PC-3 (cell line): ENCODE measurements around the gene STPG3. TPM values are rescaled to one million over a fixed set of nuclear protein-coding genes. Genes with fewer than 3 reads are reported as not detected.
A peak's percentile ranks its signal among the peaks of the same experiment; 100 is the strongest.

Experiments
- ATAC-seq: fragments of 200-7000 bp; cut with Tn5 transposase; 2 replicates; pipeline ENCODE4 v1.9.1; 2020; ENCODE audit warnings: mild to moderate bottlenecking, moderate library complexity
- BruUV-seq: library from RNA; stranded (reverse); fragments of 400-500 nt; replicated peaks from 2 replicates; lab custom pipeline; 2021; lab: Mats Ljungman, UMichigan
- CTCF ChIA-PET: fragments of 300-600 bp; sonication (Branson Sonifier 250); formaldehyde crosslinking; loops from one replicate; lab custom pipeline; 2022; ENCODE audit warnings: antibody characterized with exemption; lab: Charles Lee
- POLR2A ChIA-PET: fragments of 300-600 bp; sonication (Branson Sonifier 250); formaldehyde crosslinking; loops from one replicate; lab custom pipeline; 2022; ENCODE audit warnings: antibody characterized with exemption; ENCODE audit not compliant: unreplicated experiment; lab: Charles Lee
- DNase-seq: peaks from one replicate; pipeline ENCODE4 v3.0.0-alpha.2; 2015
- H2AFZ ChIP-seq: fragments of 300-600 bp; sonication (generic); 2 replicates; pipeline ENCODE4 v1.6.0; 2016; ENCODE audit warnings: antibody characterized with exemption, low read length
- H3F3A ChIP-seq: fragments of 300-600 bp; sonication (generic); one replicate; pipeline ENCODE4 v1.6.0; 2017; ENCODE audit warnings: antibody characterized with exemption, low read length, control low read depth, mild to moderate bottlenecking; ENCODE audit not compliant: unreplicated experiment
- H3K27ac ChIP-seq: fragments of 300-600 bp; sonication (generic); 2 replicates; pipeline ENCODE4 v1.5.1; 2016; ENCODE audit warnings: mild to moderate bottlenecking, low read length
- H3K27me3 ChIP-seq: fragments of 300-600 bp; sonication (generic); 2 replicates; pipeline ENCODE4 v1.6.1; 2016; ENCODE audit warnings: low read length, mixed read lengths
- H3K36me3 ChIP-seq: fragments of 300-600 bp; sonication (generic); 2 replicates; pipeline ENCODE4 v1.6.1; 2016; ENCODE audit warnings: low read depth, mixed run types, low read length, mixed read lengths
- H3K4me1 ChIP-seq: fragments of 300-600 bp; sonication (generic); 2 replicates; pipeline ENCODE4 v1.5.1; 2016; ENCODE audit warnings: low read length; ENCODE audit not compliant: insufficient read depth
- H3K4me2 ChIP-seq: fragments of 300-600 bp; sonication (generic); 2 replicates; pipeline ENCODE4 v1.6.0; 2016; ENCODE audit warnings: low read length
- H3K4me3 ChIP-seq: fragments of 300-600 bp; sonication (generic); 2 replicates; pipeline ENCODE4 v1.5.1; 2016; ENCODE audit warnings: mild to moderate bottlenecking, low read length, mixed read lengths
- H3K79me2 ChIP-seq: fragments of 300-600 bp; sonication (generic); 2 replicates; pipeline ENCODE4 v1.6.1; 2017; ENCODE audit warnings: low read length, mixed read lengths
- H3K9ac ChIP-seq: fragments of 300-600 bp; sonication (generic); 2 replicates; pipeline ENCODE4 v1.6.0; 2016; ENCODE audit warnings: mild to moderate bottlenecking, low read length
- H3K9me2 ChIP-seq: fragments of 300-600 bp; sonication (generic); replicated peaks from 2 replicates; pipeline ENCODE4 v1.6.1; 2016; ENCODE audit warnings: mixed run types, low read length, mixed read lengths
- H3K9me3 ChIP-seq: fragments of 300-600 bp; sonication (generic); 2 replicates; pipeline ENCODE4 v1.6.1; 2016; ENCODE audit warnings: low read length, mixed read lengths
- H4K20me1 ChIP-seq: fragments of 300-600 bp; sonication (generic); 2 replicates; pipeline ENCODE4 v1.6.1; 2016; ENCODE audit warnings: low read length, mixed read lengths
- EZH2 ChIP-seq: fragments of 300-600 bp; sonication (generic); IDR thresholded peaks from one replicate; pipeline ENCODE4 v1.6.1; 2017; ENCODE audit warnings: antibody characterized with exemption, mild to moderate bottlenecking, low read length; ENCODE audit not compliant: unreplicated experiment
- EZH2phosphoT487 ChIP-seq: fragments of 300-600 bp; sonication (generic); IDR thresholded peaks from 2 replicates; pipeline ENCODE4 v1.6.1; 2018; ENCODE audit warnings: mild to moderate bottlenecking, antibody characterized with exemption, low read length, borderline replicate concordance
- intact Hi-C: fragments of 100-400 bp; cut with micrococcal nuclease; formaldehyde crosslinking; loops from 2 replicates; pipeline ENCODE4 v1.9.0; 2023
- total RNA-seq: library from RNA; depleted of rRNA; stranded (reverse); fragments of >200 nt; gene quantifications from 2 replicates; pipeline ENCODE4 v1.2.3, GENCODE V29; 2014
- TF ChIP-seq, protein P1 (sequence below): fragments of 300-600 bp; sonication (generic); conservative IDR thresholded peaks from 2 replicates; pipeline ENCODE4 v1.5.1; 2017; ENCODE audit warnings: antibody characterized with exemption, low read depth, mild to moderate bottlenecking, low read length

STPG3 gene
- total RNA-seq, 1 experiment from 2014 or later: not detected

DNA sequence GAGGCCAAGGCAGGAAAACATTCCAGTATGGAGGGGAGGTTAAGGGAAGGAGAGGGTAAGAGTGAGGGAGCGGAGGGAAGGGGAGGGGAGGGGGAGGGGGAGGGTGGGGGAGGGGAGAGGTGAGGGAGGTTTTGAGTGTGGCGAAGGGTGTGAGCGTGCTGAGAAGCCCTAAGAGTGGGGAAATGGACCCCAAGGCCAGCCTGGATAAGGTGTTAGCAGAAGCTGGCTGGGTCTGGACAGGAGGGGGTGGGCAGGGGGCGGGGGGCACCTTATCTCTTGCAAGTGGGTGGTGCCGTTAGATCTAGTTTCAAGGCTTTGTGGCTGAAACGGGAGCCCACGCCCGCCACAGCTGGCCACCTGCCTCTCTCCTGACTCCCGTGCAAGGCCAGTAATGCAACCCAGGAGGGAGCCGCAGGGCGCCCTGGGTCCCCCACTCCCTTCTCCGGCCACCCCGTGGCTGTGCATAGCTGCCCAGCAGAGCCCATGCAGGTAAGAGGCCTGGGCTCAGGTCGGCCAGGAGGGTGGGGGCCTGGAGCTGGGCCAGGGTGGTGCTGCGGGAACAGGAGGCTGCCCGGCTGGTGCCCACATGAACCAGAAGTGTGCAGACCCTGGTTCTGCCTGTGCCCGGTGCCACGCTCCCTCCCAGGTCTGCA is 23.1 kb upstream of the STPG3 start:
- no TSS peak for BruUV-seq
- Histone ChIP-seq H3K36me3 (no peaks in the 10 kb centered on the region), H3K9me2 (no peaks in the 10 kb centered on the region), H3K9me3 (no peaks in the 10 kb centered on the region), H3K4me1 (peaks cover 40% of the 10 kb centered on the region), H3K4me2 (peak overlapping the region; percentile 88), H3K79me2 (peaks cover 19% of the 10 kb centered on the region), H3F3A (peaks cover 2% of the 10 kb centered on the region), H3K27ac (peak overlapping the region; percentile 99), H4K20me1 (no peaks in the 10 kb centered on the region), H2AFZ (no peak overlapping the region), H3K27me3 (no peaks in the 10 kb centered on the region), H3K4me3 (no peak overlapping the region), H3K9ac (no peak overlapping the region; the same call in 1 of the 2 replicates)
- CTCF ChIA-PET: interaction anchor here (1.0 to 1.1 kb wide), 3 partner anchors 9 to 71 kb away, joined by 3 to 4 read pairs (median 3); no protein-coding TSS in a partner anchor
- ATAC-seq (no peak), DNase-seq (no peak)
- intact Hi-C loops: loop anchor here (5.0 kb wide), 2 partner anchors 41 to 111 kb away; partner anchors contain the start of genes ANAPC2 and SSNA1
- no peak for TF ChIP-seq EZH2phosphoT487
- TF ChIP-seq, protein P1, sequence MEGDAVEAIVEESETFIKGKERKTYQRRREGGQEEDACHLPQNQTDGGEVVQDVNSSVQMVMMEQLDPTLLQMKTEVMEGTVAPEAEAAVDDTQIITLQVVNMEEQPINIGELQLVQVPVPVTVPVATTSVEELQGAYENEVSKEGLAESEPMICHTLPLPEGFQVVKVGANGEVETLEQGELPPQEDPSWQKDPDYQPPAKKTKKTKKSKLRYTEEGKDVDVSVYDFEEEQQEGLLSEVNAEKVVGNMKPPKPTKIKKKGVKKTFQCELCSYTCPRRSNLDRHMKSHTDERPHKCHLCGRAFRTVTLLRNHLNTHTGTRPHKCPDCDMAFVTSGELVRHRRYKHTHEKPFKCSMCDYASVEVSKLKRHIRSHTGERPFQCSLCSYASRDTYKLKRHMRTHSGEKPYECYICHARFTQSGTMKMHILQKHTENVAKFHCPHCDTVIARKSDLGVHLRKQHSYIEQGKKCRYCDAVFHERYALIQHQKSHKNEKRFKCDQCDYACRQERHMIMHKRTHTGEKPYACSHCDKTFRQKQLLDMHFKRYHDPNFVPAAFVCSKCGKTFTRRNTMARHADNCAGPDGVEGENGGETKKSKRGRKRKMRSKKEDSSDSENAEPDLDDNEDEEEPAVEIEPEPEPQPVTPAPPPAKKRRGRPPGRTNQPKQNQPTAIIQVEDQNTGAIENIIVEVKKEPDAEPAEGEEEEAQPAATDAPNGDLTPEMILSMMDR: no peak
- TF ChIP-seq EZH2: no peak
- POLR2A ChIA-PET: interaction anchor here (1.1 kb wide), 1 partner anchor 13 kb away, joined by 4 read pairs; the partner anchor contains the start of gene TUBB4B

- H3K4me2 ChIP-seq: peak overlapping the region; percentile 57
- no peaks in the 10 kb centered on the region for H3K27me3 ChIP-seq
- TF ChIP-seq EZH2phosphoT487 (no peak), EZH2 (no peak)
- TF ChIP-seq, protein P1: no peak
- H3K9me2 ChIP-seq: no peaks in the 10 kb centered on the region
- H3F3A ChIP-seq: peaks cover 2% of the 10 kb centered on the region
- H3K36me3 ChIP-seq: no peaks in the 10 kb centered on the region
- H3K27ac ChIP-seq: no peak overlapping the region
- H4K20me1 ChIP-seq: no peaks in the 10 kb centered on the region
- H3K4me1 ChIP-seq: peaks cover 40% of the 10 kb centered on the region
- DNase-seq: no peak
- H3K4me3 ChIP-seq: no peak overlapping the region
- H3K9me3 ChIP-seq: no peaks in the 10 kb centered on the region
- ChIA-PET POLR2A (no interaction called here), CTCF (interaction anchor here (1.1 kb wide), 1 partner anchor 72 kb away, joined by 3 read pairs; no protein-coding TSS in a partner anchor)
- ATAC-seq: no peak
- H3K9ac ChIP-seq: no peak overlapping the region
- no TSS peak for BruUV-seq
- intact Hi-C loops: loop anchor here (5.0 kb wide), 2 partner anchors 41 to 111 kb away; partner anchors contain the start of genes ANAPC2 and SSNA1
- H3K79me2 ChIP-seq: peaks cover 19% of the 10 kb centered on the region
- H2AFZ ChIP-seq: no peak overlapping the region
These were observed 22.5 kb upstream of the STPG3 start for GRCh38 chr9:137228506-137228967.
